Measurements from ENCODE around the gene MYOM3.

GRCh38 chr1:24007079-24007478 lies 104.9 kb downstream of the MYOM3 start:
- TF ChIP-seq POLR2AphosphoS5 (IDR thresholded peaks at IDR 0.05; ENCODE audit: low read depth, low read length): no peak
- TF ChIP-seq POLR2A (IDR thresholded peaks at IDR 0.05; ENCODE audit: low read depth, low read length): no peak
- no peak for TF ChIP-seq SPI1 (IDR thresholded peaks at IDR 0.05; ENCODE audit: low read depth, low read length)
- TF ChIP-seq TAF1 (IDR thresholded peaks at IDR 0.05; ENCODE audit: low read depth, low read length): no peak
- TF ChIP-seq POU2F2 (IDR thresholded peaks at IDR 0.05; ENCODE audit: low read depth, low read length): no peak
- no peak for TF ChIP-seq PAX5 (IDR thresholded peaks at IDR 0.05; ENCODE audit: insufficient read depth, low read length, severe bottlenecking)

Measured in GM12891 (cell line).